NCI-H82 treated with DMSO at 0.1 percent for 48 hours (cell line): ENCODE results near the gene GAK.
"Not testable (repeated sequence)": the region's sequence is repeated elsewhere in the genome, so short reads cannot be mapped to it uniquely, and the experiment has no call there.

Experiments used
- DNase-seq: peaks from one replicate; lab custom pipeline; 2025; ENCODE audit not compliant: unreplicated experiment; lab: John Stamatoyannopoulos, UW

Gene GAK

DNA sequence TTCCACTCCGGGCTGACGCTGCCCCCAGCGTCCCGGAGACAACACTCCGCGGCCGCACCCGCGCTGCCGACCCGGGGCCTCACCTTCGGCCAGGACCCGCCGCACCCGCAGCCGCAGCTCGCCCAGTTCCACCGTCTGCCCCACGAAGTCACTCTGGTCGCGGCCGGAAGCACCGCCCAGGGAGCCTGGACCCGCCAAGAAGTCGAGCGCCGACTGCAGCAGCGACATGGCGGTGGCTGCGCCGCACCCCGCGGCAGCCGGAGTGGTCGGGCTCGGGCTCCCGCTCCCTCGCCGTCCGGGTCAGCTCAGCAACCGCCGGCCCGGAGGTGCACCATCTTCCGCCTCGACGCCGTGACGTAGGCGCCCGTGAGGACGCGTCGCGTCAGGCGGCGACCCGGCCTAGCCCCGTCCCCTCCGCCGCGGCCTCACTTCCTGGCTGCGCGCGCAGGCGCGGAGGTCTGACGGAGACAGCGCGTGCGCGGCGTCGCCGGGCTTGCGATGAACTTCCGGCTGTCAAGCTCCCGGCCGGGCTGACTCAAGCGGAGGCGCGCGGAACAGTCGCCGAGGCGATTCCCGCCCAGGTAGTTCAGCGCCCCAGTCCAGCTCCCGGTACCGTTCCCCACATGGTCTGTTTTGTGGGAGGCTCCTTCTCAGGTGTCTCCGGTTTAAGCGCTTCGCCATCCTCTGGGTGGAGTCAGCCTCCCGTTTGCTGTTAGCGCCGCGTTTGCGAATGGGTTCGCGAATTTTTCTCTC lies at the start of gene GAK, which contains the start of gene TMEM175:
Gene GAK, minus strand, starts transcription at position 357 of the 753 bp plus-strand sequence. Its CDS starts 129 bp downstream, at position 228.
Gene TMEM175, plus strand, starts transcription at position 501 of the 753 bp plus-strand sequence. CDS start 15,280 bp downstream, outside the sequence.
- peak; percentile 50 for DNase-seq

DNA sequence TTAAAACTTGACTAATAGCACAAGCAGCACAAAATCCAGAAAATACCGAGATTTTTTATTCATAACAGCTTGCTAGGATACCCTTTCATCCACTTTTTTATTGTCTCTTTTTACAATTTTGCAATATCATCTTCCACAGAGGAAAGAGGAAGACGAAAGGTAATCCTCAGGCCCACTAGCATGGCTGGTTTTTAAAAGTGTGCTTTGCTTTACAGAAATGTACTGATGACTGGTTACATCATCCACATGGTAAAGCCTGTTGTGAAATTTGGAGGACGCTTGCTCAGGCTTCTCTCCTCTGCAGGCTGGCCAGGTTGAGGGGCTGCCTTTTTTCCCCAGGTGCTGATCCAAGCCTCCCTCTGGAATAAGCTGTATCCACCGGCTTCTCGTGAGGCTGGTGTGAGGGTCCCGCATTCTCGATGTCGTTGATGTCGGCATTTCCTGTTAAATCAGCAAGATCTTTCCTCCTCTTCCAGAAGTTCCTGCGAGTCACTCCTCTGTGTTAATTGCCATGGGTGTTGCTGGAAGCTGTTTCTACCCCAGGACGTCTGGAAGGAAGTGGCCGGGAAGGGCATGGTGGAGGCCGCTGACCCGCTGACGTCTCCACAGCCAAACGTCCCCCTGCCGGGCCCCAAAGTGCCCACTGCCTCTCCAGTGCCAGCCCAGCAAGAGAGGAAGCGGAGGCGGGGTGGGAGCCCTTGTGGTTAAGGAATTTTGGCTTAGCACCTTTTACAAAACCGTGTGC lies 47.0 kb upstream of the GAK start:
- no peak for DNase-seq

DNA sequence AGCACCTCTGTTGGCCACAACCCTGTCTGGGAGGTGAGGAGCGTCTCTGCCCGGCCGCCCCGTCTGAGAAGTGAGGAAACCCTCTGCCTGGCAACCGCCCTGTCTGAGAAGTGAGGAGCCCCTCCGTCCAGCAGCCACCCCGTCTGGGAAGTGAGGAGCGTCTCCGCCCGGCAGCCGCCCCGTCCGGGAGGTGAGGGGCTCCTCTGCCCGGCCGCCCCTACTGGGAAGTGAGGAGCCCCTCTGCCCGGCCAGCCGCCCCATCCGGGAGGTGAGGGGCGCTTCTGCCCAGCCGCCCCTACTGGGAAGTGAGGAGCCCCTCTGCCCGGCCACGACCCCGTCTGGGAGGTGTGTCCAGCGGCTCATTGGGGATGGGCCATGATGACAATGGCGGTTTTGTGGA lies 43.9 kb upstream of the GAK start:
- DNase-seq: not testable (repeated sequence)

DNA sequence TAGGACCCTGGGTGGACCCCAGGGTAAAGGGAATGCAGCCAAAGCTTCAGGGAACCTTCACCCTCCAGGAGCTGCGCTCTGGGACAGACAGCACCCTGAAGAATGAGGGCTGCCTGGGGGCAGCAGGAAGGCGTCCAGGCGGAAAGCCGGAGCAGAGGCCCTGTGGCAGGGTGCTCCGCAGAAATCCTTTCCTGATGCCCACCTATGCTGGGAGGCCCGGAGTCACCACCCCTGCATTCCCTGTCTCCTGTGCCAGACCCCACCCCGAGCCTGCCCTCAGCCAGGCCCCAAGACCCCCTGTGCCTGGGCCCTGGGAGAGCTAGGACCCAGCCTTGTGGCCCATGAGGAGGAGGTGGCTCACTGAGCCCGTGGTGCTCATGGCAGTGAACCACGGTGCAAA lies 42.6 kb upstream of the GAK start:
- DNase-seq: no peak

DNA sequence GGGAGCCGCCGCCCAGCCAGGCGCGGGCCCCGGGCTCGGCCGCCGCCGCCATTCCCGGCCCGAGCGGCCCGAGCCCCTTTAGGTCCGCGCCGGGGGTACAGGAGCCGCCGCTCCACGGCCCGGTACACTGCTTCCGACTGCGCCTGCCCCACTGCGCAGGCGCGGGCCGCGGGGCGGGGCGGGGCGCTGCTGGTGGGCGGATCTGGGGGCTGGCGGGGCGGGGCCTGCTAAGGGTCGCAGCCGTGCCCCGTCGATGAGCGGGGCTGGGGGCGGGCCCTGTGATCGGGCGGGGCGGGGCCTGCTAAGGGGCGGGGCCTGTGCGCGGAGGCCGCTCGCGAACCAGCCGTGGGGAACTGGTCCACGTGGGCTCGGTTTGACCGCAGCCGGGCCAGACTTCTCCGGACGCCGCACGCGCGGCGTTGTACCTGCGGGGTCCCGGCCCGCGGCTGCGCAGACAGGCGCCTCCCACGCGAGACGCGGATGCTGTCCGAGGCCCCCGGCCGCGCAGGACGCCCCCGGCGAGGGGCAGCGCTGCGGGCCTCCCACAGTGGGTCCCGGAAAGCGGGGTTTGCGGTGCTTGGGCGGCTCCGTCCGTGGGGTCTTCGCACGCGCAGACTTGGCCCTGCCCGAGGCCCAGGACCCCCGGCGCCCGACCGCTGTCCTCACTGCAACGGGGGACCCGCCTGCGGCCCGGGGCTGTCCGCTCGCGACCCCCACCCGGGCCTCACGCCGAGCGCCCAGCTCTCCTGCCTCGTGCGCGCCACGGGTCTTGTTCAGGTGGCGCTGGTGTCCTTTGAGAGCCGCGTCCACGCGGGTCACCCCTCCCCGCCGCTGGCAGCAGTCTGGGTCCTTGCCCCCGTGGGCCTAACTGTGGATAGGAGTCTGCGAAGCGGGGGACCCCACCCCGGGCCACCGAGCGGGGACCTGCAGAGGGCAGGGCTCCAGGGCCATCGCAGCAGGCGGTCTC lies 41.6 kb upstream of the GAK start, which contains the start of gene DGKQ:
Gene DGKQ, minus strand, starts transcription at position 139 of the 967 bp plus-strand sequence. Its CDS starts 87 bp downstream, at position 52.
- DNase-seq: no peak

DNA sequence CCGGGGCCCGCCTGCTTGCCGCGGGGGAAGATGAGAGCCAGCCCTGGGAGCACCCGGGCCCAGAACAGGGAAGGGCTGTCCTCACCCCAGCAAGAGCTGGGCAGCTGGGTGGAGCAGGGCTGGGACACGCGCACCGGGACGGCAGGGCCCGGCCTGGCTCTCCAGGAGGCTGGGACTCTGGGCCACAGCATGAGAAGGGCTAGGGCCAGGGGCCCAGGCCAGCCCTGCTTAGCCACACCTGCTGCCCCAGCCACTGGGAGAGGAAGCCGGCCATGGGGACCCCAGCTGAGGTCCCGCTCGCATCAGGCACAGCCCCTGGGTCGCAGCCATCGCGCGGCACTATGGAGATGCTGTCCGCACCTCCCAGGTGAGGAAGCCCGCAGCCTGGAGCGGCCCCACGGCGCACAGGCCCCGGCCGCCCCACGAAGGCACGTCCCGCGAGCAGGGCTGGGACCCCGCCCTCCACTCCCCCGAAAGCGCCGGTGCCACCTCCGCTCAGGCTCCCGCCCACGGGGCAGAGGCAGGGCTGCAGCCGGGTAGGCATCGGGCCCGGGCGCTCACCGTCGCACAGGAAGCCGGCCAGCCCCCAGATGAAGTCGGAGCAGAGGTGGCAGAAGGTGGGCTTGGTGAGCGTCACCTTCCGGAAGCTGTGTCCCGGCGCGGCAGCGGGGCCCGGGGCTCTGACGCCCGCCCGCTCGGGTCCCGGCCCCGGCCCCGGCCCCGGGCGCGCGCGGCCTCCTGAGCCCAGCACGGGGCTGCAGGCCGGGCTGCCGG lies 40.7 kb upstream of the GAK start:
- DNase-seq: no peak

DNA sequence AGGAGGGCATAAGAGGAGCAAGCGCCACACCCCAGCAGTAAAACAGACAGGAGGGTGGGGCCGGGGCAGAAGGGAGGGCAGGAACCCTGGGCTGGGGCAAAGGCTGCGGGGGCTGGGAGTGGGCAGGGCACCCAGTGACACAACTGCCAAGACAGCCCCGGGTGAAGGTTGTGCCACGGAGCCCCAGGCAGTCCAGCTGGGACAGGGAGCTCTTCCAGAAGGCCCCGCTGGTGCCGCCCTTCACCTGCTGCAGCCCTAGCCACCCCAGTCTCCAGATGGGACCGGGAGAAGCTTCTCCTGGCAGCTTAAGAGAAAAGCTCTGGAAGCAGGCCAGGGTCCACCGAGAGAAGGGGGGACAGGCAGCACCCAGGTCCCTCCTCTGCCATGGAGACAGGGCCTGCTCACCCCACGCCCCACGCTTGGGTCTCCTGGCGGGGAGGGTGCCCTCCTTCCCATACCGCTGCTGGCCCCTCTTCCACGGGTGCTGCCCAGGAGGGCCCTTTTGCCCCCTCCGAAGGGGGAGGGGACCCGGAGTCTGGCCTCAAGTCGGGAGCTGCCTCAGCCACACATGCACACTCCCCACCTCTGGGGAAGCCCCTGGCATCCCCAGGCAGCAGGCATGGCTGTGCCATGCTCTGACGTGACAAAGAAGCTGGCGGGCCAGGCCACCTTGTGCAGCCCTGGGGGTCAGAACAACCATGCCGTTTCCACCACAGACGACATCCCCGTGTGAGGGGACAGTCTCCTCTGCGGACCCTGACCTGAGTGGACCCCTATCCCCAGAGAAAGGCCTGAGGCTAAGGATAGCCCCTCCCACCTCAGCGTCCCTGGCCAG lies 39.8 kb upstream of the GAK start:
- DNase-seq: no peak

DNA sequence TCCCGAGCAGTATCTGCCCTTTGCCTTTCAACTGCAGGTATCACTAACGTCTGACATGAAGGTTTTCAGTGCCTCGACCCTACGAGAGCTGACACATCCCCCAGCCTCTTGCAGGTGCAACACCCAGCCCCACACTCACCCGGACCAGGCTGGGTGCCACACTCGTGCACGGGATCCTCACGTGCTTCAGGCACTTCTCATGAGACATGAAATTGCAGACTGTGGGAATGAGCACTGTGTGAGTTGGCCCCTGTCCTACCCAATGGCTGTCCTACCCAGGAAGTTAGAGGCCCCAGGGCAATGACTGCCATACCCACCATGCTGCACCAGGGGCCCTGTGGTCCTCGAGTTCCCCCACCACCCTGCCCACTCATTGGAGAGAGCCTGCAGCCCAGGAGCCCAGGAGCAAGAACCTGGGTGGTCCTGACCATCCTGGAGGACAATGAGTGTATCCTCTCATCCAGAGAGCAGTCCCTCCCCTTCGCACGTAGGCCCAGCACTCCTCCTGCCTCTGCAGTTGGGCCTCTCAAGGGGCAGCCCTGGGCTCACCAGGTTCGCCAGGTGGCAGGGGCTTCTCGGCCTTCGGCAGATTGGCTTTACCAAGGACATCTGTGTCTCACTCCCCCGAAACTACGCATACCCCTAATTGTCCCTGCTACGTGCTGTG lies 38.9 kb upstream of the GAK start:
- DNase-seq: no peak

DNA sequence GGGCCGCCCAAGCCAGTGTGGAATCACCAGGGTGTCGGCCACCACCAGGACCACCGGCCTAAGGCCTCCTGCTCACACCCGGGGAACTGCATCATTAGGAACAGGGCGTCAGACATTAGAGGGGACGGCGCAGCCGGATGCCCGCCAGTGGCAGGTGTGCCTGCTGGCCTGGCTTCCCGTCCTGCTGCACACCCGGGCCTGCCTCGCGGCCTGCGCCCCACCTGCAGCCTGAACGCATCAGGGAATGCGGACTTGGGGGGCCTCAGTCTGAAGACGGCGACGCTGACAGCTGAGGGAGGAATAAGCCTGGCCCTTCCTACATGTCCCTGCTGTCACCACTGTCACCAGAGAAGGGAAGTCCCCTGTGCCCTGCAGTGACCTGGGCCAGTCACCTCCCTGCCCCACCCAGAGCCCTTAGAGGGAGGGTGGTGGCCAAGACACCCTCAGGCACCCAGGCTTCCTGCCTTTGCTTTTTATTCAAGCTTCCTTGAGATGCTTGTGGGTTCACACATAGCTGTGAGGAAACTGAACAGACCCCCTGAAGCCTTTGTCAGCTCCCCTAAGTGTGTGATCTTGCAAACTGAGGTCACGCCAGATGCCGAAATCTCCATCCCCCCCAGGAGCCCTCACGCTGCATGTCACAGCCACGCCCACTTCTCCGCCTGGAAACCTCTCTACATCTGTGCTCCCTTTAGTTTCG lies 38.1 kb upstream of the GAK start:
- no peak for DNase-seq

DNA sequence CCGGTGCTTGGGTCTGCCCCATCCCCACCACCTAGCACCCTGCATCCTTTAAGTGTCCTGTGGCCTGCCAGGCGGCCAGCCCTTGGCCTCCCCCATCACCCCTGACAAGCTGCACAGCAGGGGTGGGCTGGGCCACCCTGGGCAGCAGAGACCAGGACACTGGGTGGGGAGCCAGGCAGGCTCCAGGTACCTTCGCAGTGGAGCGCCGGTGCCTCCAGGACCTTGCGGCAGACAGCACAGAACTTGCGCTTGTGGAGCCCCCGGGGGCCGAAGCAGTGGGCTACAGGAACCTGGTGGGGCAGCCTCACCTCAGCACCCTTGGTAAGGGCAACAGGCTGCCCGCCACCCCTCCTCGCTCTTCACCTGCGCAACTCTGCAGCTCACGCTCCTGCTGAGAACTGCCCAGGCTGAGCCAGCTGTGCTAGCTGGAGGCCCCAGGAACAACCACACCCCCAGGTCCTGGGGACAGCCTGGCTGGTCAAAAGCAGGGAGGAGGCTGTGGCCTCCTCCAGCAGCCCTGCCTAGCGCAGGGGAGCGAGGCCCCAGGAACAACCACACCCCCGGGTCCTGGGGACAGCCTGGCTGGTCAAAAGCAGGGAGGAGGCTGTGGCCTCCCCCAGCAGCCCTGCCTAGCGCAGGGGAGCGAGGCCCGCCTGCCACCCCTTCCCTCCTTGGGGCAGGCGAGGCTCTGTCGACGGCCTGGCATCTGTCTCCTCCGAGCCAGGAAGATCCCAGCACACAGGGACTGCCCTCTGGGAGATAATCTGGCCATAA lies 36.7 kb upstream of the GAK start:
- DNase-seq: no peak

DNA sequence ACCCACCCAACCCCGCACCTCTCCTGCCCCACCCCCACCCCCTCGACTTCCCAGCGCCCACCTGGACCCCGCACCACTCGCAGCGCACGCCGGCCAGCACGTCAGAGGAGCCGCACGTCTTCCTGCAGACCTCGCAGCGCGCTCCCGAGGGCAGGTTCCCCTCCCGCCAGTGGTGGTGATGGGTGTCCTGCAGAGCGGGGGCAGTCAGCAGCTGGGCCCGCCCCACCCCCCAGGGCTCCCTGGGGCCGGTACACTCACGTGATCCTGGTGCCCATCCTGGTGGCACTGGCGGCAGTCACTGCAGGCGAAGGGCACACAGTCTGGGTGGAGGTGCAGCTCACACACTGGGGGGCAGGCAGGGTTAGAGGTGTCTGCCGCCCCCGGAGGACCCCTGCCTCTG lies 36.1 kb upstream of the GAK start:
- DNase-seq: no peak

DNA sequence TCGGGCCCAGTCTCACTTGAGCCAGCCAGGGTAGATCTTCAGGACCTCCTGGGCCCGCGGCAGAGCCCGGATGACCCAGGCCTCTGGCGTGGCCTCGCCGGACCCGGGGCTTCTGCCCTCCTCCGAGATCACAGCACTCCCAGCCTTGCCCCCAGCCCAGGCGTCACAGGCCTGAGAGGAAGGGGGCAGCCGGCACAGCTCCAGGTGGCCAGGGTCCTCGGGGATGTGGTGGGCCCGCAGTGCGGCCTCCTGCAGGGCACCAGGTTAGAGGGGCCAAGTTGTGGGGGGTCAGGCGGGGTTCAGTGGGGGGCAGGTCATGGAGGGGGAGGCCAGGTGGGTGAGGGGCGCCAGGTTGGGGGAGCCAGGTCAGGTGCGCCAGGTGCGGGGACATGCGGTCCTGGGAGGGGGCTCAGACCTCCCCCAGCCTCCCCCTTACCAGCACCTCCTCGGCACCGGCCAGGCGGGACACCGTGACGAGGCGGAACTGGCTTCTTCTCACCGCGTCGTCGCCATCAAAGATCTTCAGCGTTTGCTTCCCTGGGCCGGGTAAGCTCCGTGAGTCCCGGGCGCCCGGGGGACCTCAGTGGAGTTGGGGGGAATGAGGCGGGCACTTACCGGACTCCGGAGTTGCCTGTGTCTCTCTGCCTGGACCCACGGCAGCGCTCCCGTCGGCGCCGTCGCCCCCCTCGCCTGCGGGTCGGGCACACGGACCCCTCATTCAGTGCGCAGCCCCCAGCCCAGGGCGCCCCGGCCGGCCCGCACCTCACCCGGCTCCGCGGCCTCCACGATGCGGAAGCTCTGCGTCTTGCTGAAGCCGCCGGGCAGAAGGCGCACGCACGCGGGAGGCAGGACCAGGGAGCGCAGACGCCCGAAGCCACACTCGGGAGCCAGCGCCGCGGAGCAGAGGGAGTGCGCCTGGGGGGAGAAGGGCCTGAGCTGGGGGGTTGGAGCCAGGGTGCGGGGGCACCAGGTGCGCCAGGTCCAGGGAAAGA lies 35.3 kb upstream of the GAK start:
- DNase-seq: no peak

DNA sequence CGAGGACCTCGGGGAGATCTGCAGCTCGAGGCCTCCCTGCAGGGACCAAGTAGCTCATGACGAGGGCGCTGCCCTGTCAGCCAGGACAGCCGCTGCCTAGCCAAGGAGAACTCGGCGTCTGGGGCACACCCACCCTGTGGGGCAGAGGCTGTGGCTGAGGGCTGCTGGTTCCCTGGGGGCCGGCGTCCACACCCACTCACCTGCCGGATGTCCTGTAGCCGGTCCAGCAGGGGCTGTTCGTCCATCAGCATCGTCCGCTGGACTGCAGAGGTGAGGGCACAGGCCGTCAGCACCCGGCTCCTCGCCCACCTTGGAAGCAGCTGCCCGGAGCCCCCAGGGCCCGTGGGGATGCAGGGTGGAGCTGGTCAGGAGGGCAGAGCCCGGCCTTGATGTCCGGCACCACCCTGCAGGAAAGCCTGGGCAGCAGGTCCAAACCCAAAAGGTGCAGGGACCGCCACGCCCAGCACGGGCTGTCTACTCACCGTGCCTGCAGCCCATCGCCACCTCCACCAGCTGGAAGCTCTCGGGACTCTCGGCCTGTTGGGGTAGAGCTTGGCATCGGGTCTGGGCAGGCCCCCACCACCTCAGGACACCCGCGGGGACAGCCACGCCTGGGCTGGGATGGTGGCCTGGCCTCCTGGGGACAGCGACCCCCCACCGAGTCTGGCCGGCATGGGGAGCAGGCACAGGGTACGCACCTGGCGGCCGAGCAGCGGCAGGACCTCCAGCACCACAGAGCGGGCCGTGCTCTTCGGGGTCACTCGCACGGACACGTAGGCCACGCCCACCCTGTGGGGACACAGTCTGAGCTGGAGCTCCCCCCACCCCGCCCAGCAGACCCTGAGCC lies 34.4 kb upstream of the GAK start:
- DNase-seq: no peak

DNA sequence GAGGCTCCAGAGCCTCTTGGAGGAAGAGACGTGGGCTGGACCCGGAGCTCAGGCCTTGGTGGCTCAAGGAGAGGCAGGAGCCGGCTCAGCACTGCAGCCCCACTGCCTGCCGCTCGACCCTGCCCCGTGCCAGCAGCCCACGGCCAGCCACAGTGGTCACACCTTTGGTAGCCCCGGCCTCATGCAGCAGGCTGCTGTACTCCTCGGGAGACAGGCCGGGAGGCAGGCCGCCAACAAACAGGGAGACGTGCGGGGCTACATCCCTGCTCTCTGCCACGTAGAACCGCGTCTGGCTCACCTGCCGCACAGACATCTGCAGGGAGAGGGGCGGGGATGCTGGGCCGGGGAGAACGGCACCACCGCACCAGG lies 33.6 kb upstream of the GAK start:
- DNase-seq: no peak

DNA sequence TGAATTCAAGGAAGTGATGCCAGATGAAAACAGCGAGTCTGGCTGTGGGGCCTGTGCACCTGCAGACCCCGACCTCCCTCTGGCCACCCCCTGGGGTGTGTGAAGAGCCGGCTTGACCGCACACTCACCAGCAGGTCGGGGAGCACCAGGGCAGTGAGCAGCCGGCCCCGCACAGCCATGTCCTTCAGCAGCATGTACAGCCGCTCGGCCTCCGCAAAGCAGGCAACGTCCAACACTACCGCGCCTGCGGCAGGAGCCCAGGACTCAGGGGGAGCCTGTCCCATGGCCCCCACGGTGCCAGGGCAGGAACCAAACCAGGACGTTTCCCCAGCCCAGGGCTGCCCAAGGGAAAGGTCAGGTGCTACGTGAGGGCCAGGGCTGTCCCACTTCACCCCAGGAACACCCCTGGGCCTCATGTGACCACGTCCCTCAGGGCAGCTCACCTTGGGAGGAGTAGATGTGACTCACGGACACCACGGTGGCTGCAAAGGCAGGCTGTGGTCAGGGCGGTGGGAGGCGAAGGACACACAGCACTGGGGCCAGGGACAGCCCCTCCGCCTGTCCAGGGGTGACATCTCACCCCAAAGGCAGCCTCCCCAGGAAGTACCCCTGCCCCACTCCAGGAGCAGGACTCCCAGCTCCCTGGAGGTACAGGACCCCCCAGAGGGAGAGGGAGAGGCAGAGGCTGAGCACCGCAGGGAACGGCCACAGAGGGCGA lies 33.1 kb upstream of the GAK start:
- no peak for DNase-seq
